HL-60/S4 (cell line): ENCODE results near the gene PIK3C2B.

Experiments
- in situ Hi-C: fragments of 300-500 bp; cut with MboI; formaldehyde crosslinking; loops from 2 replicates; pipeline ENCODE4 v1.14.3; 2022; ENCODE audit warnings: low sequenced_read_pairs

Gene PIK3C2B

DNA sequence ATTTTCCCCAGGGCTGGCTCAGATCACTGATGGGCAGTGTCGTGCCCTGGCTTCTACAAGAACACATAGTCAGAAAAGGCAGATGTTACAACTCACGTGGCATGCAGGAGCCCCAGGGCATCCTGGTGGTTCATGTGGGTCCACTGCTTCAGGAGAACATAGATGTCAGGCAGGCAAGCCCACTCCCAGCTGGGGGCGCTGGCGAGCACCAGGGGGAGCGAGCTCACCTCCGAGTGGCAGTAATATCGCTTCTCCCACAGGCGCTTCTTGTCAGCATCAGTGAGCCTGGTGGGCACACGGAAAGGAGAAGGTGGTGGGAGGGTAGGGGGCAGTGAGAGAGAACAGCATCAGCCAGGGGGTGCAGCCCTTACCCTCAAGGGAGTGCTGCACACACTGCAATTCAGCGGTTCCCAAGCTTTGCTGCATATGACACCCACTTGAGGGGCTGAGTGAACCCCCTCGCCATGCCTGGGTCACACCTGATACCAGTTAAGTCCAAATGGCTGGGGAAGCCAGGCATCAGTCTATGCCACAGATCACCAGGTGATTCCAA lies 48.7 kb downstream of the PIK3C2B start:
- in situ Hi-C loops: loop anchor here (5.0 kb wide), 1 partner anchor 56 kb away; no protein-coding TSS in a partner anchor
